GM18517 (cell line): ENCODE data around the gene AKAP6.

Experiments used
- ATAC-seq: cut with Tn5 transposase; IDR thresholded peaks from one replicate; pipeline ENCODE4 v1.9.1; 2021; ENCODE audit warnings: mild to moderate bottlenecking, moderate library complexity; ENCODE audit not compliant: unreplicated experiment

Gene AKAP6

GRCh38 chr14:32883188-32883587 is 554.1 kb downstream of the AKAP6 start:
- ATAC-seq, result no peak
